ENCODE results near the gene CCDC144A.
"Not testable (repeated sequence)": the region's sequence is repeated elsewhere in the genome, so short reads cannot be mapped to it uniquely, and the experiment has no call there.

DNA sequence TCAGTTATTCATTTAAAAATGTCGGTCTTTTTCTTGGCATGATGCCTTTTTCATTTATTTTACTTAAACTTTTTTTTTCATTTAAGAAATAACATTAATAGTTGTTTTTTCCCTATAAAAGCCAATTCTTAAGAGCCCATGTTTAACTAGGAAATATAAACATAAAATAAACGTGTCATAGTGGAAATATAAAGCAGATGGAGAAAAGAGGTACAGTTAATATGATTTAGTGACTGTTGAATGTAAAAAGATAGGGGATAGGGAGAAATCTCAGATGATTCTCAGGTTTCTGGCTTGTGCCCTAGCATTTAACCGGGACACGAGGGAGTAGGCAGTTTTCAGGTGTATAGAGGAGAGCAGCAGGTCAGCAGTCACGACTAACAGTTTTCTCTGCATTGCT, 7.6 kb downstream of the CCDC144A start:
- TF ChIP-seq, protein P1, sequence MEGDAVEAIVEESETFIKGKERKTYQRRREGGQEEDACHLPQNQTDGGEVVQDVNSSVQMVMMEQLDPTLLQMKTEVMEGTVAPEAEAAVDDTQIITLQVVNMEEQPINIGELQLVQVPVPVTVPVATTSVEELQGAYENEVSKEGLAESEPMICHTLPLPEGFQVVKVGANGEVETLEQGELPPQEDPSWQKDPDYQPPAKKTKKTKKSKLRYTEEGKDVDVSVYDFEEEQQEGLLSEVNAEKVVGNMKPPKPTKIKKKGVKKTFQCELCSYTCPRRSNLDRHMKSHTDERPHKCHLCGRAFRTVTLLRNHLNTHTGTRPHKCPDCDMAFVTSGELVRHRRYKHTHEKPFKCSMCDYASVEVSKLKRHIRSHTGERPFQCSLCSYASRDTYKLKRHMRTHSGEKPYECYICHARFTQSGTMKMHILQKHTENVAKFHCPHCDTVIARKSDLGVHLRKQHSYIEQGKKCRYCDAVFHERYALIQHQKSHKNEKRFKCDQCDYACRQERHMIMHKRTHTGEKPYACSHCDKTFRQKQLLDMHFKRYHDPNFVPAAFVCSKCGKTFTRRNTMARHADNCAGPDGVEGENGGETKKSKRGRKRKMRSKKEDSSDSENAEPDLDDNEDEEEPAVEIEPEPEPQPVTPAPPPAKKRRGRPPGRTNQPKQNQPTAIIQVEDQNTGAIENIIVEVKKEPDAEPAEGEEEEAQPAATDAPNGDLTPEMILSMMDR (IDR thresholded peaks at IDR 0.05) = not testable (repeated sequence)
- not testable (repeated sequence) for TF ChIP-seq POLR2A, POLR2AphosphoS5, EP300 (IDR thresholded peaks at IDR 0.05)
